Posterior cingulate gyrus (tissue), 11 donors: ENCODE results near the gene EMC10.

Source experiments
- DNase-seq, 10 donors: peaks; one replicate each; pipeline versions ENCODE4 v3.0.0 to v3.0.0-alpha.2; 2020 to 2021; ENCODE audit warnings: mixed read lengths in 3 of 10
- intact Hi-C: fragments of 100-400 bp; cut with DNase I; formaldehyde crosslinking; loops from one replicate; pipeline ENCODE4 v1.15.1; 2023

Gene EMC10

GRCh38 chr19:50531171-50531612 is 54.9 kb downstream of the EMC10 start:
- DNase-seq, result peak in 2 of 10 donors; percentile 52 to 91
- intact Hi-C loops, result no loop called here

- intact Hi-C loops, result no loop called here
- no peak for DNase-seq
These were observed 56.6 kb downstream of the EMC10 start for GRCh38 chr19:50532952-50533351.

- no peak for DNase-seq
- intact Hi-C loops, result no loop called here
These were observed 58.2 kb downstream of the EMC10 start for GRCh38 chr19:50534478-50534877.

GRCh38 chr19:50535672-50536187 is 59.4 kb downstream of the EMC10 start:
- DNase-seq, result no peak
- intact Hi-C loops, result no loop called here

- DNase-seq, result peak in 2 of 10 donors; percentile 64 to 87
- intact Hi-C loops, result no loop called here
These were observed 60.5 kb downstream of the EMC10 start for GRCh38 chr19:50536662-50537305.

- intact Hi-C loops, result no loop called here
- DNase-seq, result no peak
These were observed 61.0 kb downstream of the EMC10 start for GRCh38 chr19:50537306-50537685.

- intact Hi-C loops, result loop anchor here (1.0 kb wide), 1 partner anchor 19 kb away; no protein-coding TSS in a partner anchor
- DNase-seq, result peak; percentile 80 to 99 (median 94)
These were observed 61.5 kb downstream of the EMC10 start for GRCh38 chr19:50537769-50538230.
